HG02970 (cell line): ENCODE data around the gene MSX2.

Experiments used
- ATAC-seq: cut with Tn5 transposase; IDR thresholded peaks from one replicate; pipeline ENCODE4 v1.9.1; 2021; ENCODE audit warnings: mild to moderate bottlenecking, moderate library complexity, moderate number of reproducible peaks; ENCODE audit not compliant: unreplicated experiment, low FRiP score

Gene MSX2

DNA sequence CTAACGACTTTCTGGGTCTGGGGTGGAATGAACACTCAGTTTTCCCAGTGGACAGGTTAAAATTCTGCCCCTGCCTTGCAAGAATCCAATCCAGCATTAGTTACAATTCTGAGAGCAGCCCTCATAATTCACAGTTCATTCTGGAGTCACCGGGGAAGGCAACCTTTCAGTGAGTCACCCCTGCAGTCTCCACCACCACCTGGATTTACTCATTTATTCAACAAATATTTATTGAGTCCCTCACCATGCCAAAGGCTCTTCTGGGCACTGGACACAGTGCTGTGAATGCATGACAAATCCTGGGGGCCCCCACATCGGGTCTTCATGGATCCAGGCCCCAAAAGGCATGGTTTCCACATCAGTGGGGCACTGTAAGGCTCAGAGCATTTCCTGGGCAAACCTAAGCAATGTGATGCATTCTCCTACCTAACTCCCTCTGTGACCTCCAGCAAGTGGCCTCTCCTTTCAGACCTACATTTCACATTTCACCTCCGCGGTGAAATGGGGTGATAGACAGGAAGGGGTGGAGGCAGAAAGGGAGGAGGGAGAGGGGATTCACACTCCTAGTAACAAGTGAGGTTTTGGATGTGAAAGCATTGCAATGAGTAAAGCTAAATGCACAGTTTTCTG is 6.4 kb upstream of the MSX2 start:
- ATAC-seq = no peak

DNA sequence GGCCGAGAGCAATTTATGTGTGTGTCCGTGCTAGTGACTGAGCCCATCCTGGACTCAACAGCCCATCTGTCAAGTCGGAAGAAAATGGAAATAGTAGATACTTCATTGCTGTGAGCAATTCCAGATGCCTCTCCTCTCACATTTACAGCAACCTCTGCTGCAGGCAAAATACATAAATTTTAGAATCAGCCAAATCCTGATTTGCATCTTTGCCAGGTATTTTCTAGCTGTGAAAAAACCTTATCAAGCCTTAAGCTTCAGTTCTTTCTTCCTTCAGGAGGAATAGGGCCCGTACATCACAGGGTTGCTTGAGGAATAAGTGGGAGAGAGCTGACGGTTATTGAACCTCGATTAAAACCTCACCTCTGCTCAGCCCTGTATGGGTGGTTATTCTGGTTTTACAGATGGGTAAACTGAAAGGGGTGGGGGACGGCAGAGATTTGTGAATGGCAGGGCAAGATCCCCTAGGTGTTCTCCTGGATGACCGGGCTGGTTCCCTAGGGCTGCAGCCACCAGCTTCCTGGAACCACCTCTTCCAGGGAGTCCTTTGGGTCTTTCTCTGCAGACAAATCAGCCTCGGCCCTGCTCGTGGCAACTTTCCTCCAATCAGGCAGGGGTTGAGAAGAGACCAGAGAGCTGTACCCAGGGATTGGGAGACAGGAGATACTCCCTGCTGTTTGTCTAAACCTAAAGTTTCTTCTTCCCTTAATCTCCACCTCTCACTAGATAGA is 5.3 kb upstream of the MSX2 start:
- no peak for ATAC-seq

DNA sequence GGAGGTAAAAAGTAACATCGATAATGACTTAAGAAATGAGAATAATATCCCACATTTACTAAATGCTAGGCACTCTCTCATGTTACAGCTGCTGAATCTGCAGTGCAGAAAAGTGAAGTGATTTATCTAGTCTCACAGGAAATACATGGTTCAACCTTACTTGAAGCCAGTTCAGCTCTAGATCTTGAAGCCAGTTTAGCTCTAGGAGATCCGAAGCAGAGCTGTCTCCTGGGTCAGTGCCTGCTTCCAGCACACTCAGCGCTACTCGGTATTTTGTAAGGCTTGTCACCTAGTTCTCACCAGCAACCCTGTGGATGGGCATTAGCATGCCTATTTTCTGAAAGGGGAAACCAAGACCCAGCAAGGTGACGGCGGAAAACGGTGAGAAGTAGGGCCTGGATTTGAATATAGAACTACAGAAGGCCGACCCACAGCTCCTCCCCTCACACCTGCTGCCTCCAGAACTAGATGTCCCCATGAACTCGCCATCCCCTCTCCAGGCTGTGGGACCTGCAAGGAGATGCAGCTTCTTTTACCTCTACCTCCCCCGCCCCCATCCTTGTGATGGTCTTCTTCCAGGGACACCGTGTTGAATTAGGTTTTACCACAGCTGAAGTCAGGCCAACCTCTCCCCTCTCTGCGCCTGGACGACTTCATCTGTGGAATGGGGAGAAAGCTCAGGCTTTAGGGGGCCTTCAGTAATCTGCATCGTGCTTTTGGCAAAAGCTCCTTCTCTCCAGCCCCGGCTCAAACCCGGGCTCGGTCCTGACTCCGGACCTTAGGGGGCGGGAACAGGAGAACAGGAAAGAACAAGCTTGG is 4.4 kb upstream of the MSX2 start:
- no peak for ATAC-seq

DNA sequence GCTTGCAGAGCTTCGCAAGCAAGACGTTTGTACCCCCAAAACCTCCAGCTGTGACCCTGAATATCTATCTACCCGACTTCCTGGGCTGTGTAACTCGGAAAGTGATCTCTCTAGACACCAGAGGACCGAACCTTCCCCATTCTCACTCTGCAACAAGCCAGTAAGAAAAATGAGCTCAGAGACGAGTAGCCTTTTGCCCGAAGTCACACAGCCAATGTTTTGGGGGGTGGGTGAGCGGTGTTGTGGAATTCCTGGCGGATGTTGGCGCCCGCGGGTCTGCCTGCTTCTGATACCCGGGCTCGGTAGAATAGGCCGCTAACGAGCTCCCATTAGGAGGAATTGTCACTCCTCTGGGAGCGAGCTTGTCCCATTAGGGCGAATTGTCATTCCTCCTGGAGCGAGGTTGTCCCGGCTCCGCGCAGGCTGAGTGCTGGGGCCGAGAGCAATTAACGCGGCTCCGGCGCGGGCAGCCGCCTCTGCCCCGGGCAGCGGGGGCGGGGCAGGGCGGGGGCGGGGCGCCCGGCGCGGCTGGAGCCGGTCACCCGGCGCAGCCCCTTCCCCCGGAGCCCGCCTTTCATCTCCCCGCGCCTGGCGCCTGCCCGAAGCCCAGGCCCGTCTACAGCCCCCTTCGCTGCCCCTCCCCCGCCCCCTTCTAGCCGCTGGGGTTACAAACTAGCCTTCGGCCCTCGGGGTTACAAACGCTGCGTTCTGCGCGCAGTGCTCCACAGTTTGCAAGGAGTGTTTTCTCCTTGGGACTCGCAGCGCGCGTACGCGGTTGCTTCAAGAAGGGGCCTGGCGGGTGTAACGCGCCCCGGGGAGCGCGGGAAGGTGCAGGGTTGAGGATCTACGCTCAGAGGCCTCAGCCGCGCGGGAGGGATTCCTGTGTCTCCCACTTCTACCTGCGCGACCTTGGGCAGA is 3.5 kb upstream of the MSX2 start:
- no peak for ATAC-seq

DNA sequence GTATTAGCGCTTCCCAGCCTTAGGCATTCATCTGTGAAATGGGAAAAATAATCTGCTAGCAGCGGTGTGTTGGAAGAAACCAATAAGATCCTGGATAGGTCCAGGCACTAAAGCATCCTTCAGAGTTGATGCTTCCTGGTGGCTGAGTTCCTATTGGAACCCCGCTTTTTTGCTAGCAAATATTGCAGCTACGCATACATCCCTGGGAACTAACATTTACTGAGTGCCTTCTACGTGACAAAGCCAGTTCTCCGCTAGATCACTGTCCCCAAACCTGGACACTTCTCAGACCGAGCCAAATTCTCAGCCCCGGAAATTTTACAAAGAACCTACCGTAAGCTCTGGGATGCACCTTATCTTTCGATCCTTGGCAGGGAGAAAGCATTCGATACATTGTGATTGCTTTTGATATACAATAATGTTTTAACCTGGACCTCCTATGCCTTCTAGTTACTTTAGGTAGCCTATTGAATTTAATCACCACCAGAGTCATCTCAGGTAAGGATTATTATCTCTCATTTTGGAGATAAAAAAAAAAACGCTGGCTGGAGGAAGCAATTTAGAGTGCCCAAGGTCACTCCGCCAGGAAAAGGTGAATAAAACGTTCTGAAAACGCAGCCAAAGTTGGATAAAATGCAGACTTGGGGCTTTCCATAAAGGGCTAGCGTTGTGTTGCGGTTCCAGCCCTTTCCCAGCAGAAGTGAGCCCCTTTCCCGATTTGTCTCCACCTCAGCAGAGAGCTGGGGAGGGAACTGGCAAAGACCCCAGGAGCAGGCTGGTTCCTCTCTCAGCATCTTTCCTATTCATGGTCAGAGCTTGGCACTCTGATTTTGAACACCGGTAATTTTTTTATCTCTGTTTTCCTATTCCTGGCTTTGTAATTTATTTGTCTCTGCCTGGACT is 2.6 kb upstream of the MSX2 start:
- no peak for ATAC-seq

DNA sequence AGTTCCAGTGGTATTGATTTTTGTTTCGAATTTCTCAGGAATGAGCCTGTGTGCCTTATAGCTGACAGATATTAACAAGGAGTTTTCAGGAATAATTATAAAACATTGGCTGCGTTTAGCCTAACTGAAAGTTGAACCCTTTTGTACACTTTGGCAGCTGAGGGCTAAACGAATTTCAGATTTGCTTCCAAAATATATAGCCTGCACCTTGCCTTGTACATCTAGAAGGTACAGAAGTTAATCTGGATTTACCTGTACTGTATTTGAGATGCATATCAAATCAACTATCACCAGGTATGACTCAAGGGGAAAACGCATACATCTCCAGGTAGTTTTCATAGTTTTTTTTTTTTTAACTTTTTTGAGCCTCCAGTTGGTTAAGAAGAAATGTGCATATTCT is 1.9 kb upstream of the MSX2 start:
- no peak for ATAC-seq

DNA sequence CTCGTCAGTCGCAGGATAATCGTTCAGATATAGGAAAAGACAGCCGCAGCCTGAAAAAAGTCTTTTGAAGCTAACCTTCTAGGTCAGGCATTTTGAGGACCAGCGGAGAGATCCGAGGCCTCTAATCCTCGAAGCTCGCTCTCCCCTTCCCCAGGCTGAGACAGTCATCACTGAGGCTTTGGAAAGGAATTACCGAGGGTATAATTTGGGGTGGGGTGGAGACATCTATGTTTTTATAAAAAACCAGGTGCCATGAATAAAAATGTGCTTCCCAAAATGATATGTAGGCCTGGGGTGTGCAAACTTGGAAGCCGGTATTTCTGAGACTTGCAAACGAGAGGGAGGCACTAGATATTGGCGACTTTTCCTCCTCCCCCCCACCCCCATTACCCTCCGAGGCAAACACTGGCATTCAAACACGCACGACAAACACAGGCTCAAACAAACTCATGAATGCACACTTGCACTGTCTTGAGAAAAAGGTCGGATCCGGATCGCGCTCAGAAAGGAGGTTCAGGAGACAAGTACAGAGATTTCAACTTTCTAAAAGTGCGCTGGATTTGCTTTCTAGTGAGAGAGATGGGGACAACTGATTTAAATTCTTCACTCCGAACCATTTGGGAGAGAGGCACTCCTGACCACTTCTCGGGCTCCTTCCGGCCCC is 935 bp upstream of the MSX2 start:
- ATAC-seq = no peak

DNA sequence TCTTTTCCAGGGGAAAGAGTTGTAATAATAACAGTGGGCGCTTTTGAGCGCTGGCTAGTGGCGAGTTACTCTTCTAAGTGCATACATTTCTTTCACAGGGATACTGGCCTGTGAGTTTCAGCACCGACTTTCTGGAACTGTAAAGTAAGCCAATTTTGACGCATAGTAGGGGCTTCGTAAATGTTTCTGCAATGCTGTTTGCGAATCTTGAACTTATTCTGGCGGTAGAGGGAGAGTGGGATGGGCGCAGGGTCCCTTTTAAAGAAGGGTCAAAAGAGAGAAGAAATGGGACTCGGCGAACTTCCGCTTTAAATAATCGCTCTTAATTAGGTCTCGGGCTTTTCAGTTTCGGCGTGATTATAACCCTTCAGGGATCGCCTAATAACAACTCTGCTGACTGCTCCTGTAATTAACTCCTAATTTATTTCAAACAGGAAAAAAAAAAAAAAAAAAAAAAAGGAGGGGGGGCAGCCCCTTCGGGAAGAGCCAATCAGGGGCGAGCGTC is 351 bp upstream of the MSX2 start:
- ATAC-seq = no peak

DNA sequence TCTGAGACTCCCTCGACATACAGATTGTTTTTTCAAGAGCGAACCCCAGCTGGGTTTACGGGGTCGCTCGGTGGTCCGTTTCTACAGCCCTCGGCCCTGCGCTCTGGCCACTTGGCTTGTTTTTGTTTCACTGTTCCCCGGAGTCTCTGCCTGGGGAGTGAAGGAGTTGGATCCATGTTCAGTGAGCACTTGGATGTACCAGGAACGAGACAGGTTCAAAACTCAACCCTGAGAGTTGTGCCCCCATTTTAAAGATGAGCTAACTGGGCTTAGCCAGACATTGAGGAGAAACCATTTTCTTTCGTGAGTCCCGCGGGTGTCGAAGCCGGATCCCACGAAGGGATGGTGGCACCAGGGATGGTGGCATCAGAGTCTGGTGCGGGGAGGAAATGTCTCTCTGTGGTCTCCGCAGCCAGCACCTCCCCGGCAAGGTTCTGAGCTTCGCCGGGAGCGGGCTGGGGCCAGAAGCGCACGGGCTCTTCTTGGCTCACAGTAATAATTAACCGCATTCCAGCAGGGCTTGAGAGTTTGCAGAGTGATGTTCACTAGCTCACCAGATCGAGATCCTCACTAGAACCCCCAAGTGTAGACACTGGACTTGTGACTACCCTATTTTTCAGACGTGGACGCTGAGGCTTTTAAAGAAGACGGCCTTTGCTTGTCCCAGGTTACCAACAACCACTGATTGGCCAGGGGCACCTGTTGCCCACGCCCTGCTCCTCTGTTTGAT is 1.0 kb downstream of the MSX2 start:
- ATAC-seq = no peak

DNA sequence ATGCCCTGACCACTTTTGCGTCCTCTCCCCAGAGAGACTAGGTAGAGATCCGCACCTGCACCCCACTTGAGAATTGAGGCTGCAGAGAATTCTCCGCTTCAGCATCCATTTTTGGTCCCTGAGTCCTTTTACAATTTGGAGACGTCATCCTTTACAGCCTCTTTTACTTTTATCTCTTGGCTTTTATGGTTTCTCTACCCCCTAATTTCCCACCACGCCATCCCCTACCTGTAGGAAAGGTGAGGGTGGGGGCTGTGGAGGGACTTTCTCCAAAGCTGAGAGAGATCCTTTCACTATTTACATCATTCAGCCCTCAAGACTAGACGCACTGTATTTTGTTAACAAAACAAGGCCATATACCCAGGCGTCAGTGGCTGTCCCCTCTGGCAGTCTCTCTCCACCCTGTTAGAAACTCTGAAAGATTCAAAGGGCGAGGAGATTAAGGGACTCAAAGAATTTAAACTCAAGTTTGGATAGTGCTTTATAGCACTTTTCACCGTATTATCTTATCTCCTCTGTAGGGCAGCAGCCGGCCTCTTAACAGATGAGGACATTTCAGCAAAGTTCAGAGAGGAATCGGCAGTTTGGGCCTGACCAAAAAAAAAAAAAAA is 1.7 kb downstream of the MSX2 start:
- ATAC-seq = no peak

DNA sequence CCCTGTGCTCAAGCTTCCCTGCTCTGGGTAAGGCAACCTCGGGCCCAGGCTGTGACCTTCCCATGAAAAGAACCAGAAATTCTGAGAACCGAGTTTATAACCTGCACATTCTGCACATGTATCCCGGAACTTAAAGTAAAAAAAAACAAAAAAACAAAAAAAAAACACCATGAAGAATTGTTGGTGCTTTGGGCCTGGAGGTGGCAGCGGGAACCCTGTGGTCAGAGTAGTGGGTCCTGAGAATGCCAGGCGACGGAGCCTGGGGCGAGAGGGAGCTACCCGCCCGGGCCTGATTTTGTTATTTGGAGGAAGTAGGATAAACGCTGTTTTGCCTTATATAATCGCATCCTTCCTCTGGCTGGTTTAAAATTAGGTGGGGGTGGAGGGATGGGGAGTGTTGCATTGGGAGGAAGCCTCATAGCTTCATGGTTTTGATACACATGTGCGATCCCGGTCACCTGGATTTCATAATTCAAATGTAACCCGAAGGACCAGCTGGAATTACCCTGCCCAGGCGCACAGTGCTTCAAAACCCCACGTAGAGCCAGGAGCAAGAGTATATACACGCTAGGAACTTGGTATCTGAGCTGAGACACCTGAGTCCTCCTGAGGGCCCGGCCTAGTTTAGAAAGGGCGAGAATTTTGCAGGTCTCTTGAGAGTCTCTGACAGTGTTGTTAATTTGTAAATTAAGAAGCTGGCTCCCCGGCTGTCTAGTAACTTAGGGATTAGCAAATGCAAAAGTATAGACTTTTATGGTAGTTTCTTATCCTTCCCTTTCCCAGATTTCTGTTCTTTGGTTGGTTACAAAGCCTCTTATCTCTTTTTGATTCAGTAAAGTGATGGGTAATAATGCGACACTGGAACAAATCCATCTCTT is 2.8 kb downstream of the MSX2 start:
- no peak for ATAC-seq

DNA sequence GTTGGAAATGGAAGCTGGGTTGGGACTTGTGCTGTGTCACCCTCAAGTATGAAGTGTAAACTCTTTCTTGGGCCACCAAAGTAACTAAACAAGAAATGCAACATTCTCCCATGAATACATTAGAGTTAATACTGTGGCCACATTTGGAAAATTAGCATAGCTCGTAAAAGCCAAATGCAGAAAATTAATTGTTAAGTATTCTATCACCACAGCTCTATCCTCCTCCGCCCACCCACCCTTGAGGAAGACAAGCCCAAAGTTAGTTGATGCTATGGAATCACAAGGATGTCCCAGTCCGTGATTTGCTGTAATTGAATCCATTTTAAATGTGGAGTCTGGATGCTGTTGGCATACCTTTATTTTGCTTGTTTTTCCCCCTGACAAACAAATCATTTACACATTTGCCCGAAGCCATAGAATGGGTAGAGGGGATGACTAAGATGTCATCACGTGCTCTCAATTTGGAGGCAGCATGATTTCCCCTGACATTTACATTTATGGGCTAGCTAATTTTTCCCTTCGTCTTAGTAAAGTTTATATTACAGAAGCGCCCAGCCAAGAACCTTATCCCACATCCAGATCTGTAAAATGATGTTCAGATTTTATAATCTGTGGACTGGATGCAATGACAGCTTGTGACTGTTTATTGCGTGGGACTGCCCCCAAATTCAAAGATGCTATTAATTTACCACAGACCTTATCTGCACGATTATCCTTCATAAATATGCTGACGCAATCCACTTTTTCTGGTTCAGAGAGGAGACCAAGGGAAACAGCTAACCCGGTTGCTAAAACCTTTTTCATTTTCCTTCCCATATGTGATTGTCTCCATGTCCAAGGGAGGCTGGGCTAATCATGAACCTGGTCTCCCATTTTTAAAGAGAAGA is 3.7 kb downstream of the MSX2 start:
- ATAC-seq = no peak

DNA sequence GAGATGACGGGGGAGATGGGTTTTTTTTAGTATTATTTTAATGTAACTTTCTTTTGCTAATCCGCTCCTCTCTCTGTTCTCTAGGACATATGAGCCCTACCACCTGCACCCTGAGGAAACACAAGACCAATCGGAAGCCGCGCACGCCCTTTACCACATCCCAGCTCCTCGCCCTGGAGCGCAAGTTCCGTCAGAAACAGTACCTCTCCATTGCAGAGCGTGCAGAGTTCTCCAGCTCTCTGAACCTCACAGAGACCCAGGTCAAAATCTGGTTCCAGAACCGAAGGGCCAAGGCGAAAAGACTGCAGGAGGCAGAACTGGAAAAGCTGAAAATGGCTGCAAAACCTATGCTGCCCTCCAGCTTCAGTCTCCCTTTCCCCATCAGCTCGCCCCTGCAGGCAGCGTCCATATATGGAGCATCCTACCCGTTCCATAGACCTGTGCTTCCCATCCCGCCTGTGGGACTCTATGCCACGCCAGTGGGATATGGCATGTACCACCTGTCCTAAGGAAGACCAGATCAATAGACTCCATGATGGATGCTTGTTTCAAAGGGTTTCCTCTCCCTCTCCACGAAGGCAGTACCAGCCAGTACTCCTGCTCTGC is 4.8 kb downstream of the MSX2 start:
- no peak for ATAC-seq

DNA sequence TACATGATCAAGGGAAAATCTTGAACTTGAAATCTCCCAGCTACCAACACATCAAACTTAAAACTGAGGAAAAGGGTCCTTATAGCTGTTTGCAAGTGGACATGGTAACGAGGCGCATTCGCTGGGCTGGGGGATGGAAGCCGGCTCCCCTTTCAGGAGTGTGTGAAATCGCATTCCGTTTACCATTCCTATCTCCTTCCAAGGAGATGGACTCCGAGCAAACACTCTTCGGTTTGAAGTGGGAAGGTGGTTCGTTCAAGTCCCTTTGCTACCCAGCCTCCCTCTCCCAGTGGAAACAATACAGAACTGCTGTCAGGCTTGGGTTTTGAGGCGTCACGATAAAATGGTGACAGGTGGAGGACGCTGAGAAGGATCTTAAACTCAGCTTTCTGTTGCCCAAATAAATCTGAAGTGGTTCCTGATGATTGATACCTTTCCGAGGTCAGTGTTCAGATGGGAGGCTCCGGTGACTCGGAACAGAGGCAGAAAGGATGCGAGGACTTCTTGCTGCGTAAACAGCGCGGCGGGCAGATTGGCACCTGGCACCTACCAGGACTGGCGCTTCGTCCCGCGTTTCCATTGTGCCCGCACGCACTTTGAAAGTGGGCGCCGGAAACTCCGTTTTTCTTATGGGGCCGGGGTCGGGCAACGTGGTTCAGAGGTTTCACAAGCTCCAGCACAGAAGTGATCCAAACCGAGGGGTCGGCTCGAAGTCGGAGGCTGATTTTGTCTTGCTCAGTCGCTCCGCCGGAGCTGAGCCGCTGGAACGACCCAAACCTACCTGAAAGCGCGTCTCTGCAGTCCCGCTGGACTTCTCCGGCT is 7.0 kb downstream of the MSX2 start:
- no peak for ATAC-seq
